Ishikawa (cell line): ENCODE data around the gene CEP76.

ENCODE experiments used
- CEBPB ChIP-seq: IDR thresholded peaks from 2 replicates; pipeline ENCODE4 v1.6.1; 2012
- CREB1 ChIP-seq: IDR thresholded peaks from 2 replicates; pipeline ENCODE4 v1.6.1; 2012; ENCODE audit warnings: low read depth
- EGR1 ChIP-seq: IDR thresholded peaks from 2 replicates; pipeline ENCODE4 v1.6.1; 2012
- EP300 ChIP-seq: IDR thresholded peaks from 2 replicates; pipeline ENCODE4 v1.6.1; 2012; ENCODE audit warnings: borderline replicate concordance
- FOXM1 ChIP-seq: IDR thresholded peaks from 2 replicates; pipeline ENCODE4 v1.6.1; 2012; ENCODE audit warnings: low read depth, borderline replicate concordance
- MAX ChIP-seq: IDR thresholded peaks from 2 replicates; pipeline ENCODE4 v1.6.1; 2012
- NFIC ChIP-seq: IDR thresholded peaks from 2 replicates; pipeline ENCODE4 v1.6.1; 2012
- RAD21 ChIP-seq: IDR thresholded peaks from 2 replicates; pipeline ENCODE4 v1.6.1; 2012; ENCODE audit warnings: low read depth
- REST ChIP-seq: IDR thresholded peaks from 2 replicates; pipeline ENCODE4 v1.6.1; 2012; ENCODE audit warnings: low read depth, mild to moderate bottlenecking
- TAF1 ChIP-seq: IDR thresholded peaks from 2 replicates; pipeline ENCODE4 v1.6.1; 2012; ENCODE audit warnings: low read depth, mild to moderate bottlenecking
- TCF12 ChIP-seq: IDR thresholded peaks from 2 replicates; pipeline ENCODE4 v1.6.1; 2012; ENCODE audit warnings: low read depth
- TEAD4 ChIP-seq: IDR thresholded peaks from 2 replicates; pipeline ENCODE4 v1.6.1; 2012
- YY1 ChIP-seq: IDR thresholded peaks from 2 replicates; pipeline ENCODE4 v1.6.1; 2012; ENCODE audit warnings: low read depth
- ZBTB7A ChIP-seq: IDR thresholded peaks from 2 replicates; pipeline ENCODE4 v1.6.1; 2012; ENCODE audit warnings: low read depth
- TF ChIP-seq, protein P1 (sequence below): IDR thresholded peaks from 2 replicates; pipeline ENCODE4 v1.6.1; 2012

The CEP76 gene

DNA sequence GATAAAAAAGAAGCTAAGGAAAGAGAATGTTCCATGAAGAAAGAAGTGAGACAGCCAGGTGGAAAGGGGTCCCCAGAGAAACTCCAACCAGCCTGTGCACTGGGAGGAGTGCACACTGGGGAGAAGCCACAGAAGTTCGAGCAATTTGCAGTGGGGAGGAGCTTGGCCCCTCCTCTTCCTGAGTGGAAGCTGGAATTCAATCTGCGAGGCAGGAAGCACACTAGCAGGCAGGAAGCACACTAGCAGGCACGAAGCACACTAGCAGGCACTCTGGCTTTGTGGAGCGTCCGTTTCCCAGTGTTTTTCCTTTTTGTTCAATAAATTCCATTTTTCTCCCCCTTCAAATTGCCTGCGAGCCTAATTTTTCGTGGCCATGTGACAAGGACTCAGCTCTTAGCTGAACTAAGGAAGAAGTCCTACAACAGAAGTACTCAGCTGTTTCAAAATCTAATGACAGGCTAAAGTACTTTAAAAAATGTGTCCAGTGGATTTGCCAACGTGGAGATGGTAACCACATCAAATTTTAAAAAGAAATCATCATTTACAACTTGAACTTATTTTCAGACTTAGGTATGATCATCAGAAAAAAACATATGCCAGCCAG lies 23.2 kb downstream of the CEP76 start:
- TF ChIP-seq MAX (peak; percentile 94), TEAD4 (no peak; the same call in 1 of the 2 replicates)

DNA sequence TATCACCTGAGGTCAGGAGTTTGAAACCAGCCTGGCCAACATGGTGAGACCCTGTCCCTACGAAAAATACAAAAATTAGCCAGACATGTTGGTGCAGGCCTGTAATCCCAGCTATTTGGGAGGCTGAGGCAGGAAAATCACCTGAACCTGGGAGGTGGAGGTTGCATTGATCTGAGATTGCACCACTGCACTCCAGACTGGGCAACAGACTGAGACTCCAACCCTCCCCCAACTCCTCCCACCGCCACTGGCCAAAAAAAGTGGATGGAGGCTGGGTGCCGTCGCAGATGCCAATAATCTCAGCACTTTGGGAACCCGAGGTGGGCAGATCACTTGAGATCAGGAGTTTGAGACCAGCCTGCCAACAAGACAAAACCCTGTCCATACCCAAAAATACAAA lies 34.5 kb downstream of the CEP76 start:
- TF ChIP-seq RAD21 (no peak), FOXM1 (no peak), TEAD4 (no peak), CEBPB (no peak), TCF12 (no peak), NFIC (no peak), MAX (no peak), EP300 (no peak), EGR1 (no peak), TAF1 (no peak), ZBTB7A (no peak), REST (no peak)
- TF ChIP-seq, protein P1, sequence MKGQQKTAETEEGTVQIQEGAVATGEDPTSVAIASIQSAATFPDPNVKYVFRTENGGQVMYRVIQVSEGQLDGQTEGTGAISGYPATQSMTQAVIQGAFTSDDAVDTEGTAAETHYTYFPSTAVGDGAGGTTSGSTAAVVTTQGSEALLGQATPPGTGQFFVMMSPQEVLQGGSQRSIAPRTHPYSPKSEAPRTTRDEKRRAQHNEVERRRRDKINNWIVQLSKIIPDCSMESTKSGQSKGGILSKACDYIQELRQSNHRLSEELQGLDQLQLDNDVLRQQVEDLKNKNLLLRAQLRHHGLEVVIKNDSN, result no peak

GRCh38 chr18:12659904-12660605 lies 42.5 kb downstream of the CEP76 start:
- TF ChIP-seq RAD21, result peak; percentile 83
- no peak for TF ChIP-seq TAF1

GRCh38 chr18:12658426-12659138 lies 43.9 kb downstream of the CEP76 start:
- TF ChIP-seq EGR1 (no peak), YY1 (no peak), RAD21 (no peak)

DNA sequence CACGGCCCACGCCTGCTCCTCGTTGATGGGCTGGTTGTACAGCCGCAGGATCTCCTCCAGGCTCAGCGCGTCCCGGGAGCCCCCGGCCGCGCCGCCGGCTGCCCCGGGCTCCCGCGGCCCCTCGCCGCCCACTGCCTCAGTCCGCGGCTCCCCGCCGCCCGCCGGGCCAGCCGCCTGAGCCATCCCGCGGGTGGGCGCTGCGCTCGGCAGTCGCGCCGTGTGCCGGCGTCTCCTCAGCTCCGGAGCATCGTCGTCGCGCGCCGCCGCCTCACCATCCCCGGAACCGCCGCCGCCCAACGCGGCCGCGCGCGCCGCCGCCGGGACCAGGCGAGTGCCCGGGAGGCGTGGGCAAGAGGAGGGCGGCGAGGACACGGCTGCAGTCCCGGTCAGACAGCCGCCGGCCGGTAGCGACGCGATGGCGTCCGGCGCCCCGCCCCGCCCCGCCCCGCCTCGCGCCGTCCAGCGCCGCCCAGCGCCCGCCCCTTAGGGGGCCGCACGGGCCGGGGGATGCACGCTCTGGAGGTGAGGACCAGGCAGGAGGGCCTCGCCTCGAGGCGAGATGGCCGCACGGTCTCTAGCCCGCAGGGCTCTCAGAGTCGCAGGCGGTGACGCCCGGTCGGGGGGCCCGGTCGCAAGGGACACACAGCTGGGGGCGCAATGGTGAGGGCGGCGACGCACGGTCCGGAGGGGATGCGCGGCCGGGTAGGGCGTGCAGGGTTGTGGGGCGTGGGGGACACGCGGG lies 44.7 kb downstream of the CEP76 start, which contains the start of gene SPIRE1:
Gene SPIRE1 (minus strand): TSS at position 424 of the 742 bp plus-strand sequence. CDS start 241 bp downstream, at position 183.
- TF ChIP-seq ZBTB7A (peak; percentile 81), YY1 (no peak), MAX (peak; percentile 66)

DNA sequence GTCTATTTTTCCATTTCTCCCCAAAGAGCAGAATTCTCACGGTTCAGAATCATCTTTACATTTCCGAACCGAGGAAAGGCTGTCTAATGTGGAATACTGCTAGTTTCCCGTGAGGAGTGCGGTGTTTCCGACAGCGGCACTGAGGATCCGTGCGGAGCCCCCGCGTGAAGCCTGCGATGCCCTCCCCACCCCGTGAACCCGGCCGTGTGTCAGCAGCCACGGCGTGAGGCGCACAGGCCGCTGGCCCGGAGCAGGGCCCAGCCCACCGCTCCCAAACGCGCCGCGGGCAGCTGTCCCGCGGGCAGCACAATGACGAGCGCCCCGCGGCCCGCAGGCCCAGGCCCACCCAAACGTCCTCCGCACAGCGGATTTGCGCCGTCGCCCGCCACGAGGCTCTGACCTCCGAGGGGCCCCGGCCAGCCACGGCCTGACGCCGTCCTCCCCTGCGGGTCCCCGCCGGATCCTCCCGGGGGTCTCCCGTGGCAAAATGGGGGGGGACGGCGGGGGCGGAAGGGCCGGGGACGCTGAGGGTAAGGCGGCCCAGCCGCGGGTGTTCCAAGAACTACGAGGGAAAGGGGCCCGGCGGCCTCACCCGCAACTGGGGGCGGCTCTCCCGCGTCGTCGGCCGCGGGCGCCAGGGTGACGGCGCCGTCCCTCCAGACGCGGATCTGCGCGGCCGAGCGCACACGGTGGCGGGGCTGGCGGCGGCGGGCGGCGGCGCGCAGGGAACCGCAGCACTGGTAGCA lies 45.4 kb downstream of the CEP76 start:
- TF ChIP-seq RAD21 (no peak), EGR1 (no peak), FOXM1 (no peak), TEAD4 (no peak), TCF12 (no peak), MAX (0 out of 2 replicates have a peak, but pooled peaks have one; percentile 42), ZBTB7A (peak; percentile 92), EP300 (no peak)

DNA sequence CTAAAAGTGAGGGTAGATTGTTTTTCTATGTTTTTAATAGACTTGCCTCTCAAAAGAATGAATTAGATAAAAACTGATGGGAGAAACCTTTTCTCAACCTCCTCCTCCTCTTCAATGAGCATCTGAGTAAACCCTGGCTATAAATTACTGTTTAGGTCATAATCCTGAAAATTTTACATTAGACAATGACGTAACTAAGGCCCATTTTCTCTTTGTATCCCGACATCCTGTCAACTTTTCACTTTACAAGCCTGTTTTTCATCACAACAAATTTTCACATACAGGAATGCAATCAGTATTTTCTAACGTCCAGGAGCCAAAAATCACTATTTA lies 46.0 kb downstream of the CEP76 start:
- no peak for TF ChIP-seq MAX
- TF ChIP-seq CREB1, result no peak
- TF ChIP-seq TCF12, result no peak
- no peak for TF ChIP-seq REST
- no peak for TF ChIP-seq CEBPB
- TF ChIP-seq, protein P1, result no peak
- no peak for TF ChIP-seq YY1
- TF ChIP-seq NFIC, result no peak
- TF ChIP-seq TAF1, result no peak
- TF ChIP-seq ZBTB7A, result no peak
- TF ChIP-seq FOXM1, result no peak
- TF ChIP-seq TEAD4, result no peak
- TF ChIP-seq EGR1, result no peak
- TF ChIP-seq RAD21, result no peak
- no peak for TF ChIP-seq EP300
